Activated B cell treated with CpG ODN at 0.5 μM for 24 hours (primary cell): ENCODE measurements around the gene HEATR1. TPM values are rescaled to one million over a fixed set of nuclear protein-coding genes. Genes with fewer than 3 reads are reported as not detected.

Experiments used
- ATAC-seq: fragments of 200-7000 bp; cut with Tn5 transposase; one replicate; pipeline ENCODE4 v1.10.0; 2021; ENCODE audit warnings: low read depth, mild to moderate bottlenecking, moderate library complexity
- CTCF ChIA-PET: fragments of 350-600 bp; sonication (Branson Sonifier 250); formaldehyde crosslinking; loops from one replicate; lab custom pipeline; 2021; ENCODE audit warnings: antibody characterized with exemption; lab: Charles Lee
- POLR2A ChIA-PET: fragments of 350-600 bp; sonication (Branson Sonifier 250); formaldehyde crosslinking; loops from one replicate; lab custom pipeline; 2021; ENCODE audit warnings: antibody characterized with exemption; lab: Charles Lee
- DNase-seq: peaks from one replicate; pipeline ENCODE4 v3.0.0; 2022
- H3K27ac Mint-ChIP-seq: one replicate; pipeline ENCODE4 v1.8.0; 2020; ENCODE audit warnings: mixed read lengths
- H3K27me3 Mint-ChIP-seq: one replicate; pipeline ENCODE4 v1.8.0; 2021; ENCODE audit warnings: mixed read lengths
- H3K36me3 Mint-ChIP-seq: one replicate; pipeline ENCODE4 v1.8.0; 2021; ENCODE audit warnings: low read depth, mixed read lengths
- H3K4me1 Mint-ChIP-seq: one replicate; pipeline ENCODE4 v1.8.0; 2021; ENCODE audit warnings: mixed read lengths
- H3K4me3 Mint-ChIP-seq: one replicate; pipeline ENCODE4 v1.8.0; 2020; ENCODE audit warnings: mild to moderate bottlenecking, mixed read lengths
- H3K9me3 Mint-ChIP-seq: one replicate; pipeline ENCODE4 v1.8.0; 2020; ENCODE audit warnings: mixed read lengths
- CTCF ChIP-seq: fragments of 200-600 bp; IDR thresholded peaks from one replicate; pipeline ENCODE4 v1.8.0; 2022; ENCODE audit warnings: antibody characterized with exemption, mild to moderate bottlenecking
- intact Hi-C: fragments of 100-400 bp; cut with micrococcal nuclease; formaldehyde crosslinking; loops from one replicate; pipeline ENCODE4 v1.15.1; 2024
- total RNA-seq: library from RNA; stranded (reverse); gene quantifications from 2 replicates; pipeline ENCODE4 v1.2.3, GENCODE V29; 2022

HEATR1 gene
- total RNA-seq, 1 donor from 2014 or later, result 78.5 TPM

GRCh38 chr1:236536540-236536939, 67.8 kb downstream of the HEATR1 start:
- no peak overlapping the region for H3K4me3 Mint-ChIP-seq
- no peaks in the 10 kb centered on the region for H3K27me3 Mint-ChIP-seq
- no peak for TF ChIP-seq CTCF
- H3K27ac Mint-ChIP-seq, result no peak overlapping the region
- H3K4me1 Mint-ChIP-seq, result peaks cover 13% of the 10 kb centered on the region
- H3K9me3 Mint-ChIP-seq, result no peaks in the 10 kb centered on the region
- ChIA-PET POLR2A (no interaction called here), CTCF (interaction anchor here (1.3 kb wide), 1 partner anchor 10 kb away, joined by 4 read pairs; no protein-coding TSS in a partner anchor)
- ATAC-seq (no peak), DNase-seq (no peak)
- peaks cover 57% of the 10 kb centered on the region for H3K36me3 Mint-ChIP-seq
- intact Hi-C loops, result no loop called here

GRCh38 chr1:236535662-236536161, 68.6 kb downstream of the HEATR1 start:
- ATAC-seq, result no peak
- Mint-ChIP-seq H3K4me1 (peaks cover 20% of the 10 kb centered on the region), H3K27me3 (no peaks in the 10 kb centered on the region), H3K36me3 (peaks cover 53% of the 10 kb centered on the region), H3K9me3 (no peaks in the 10 kb centered on the region), H3K27ac (no peak overlapping the region), H3K4me3 (no peak overlapping the region)
- DNase-seq, result no peak
- TF ChIP-seq CTCF, result no peak
- intact Hi-C loops, result no loop called here
- ChIA-PET CTCF (no interaction called here), POLR2A (no interaction called here)

- CTCF ChIA-PET, result no interaction called here
- Mint-ChIP-seq H3K27ac (no peak overlapping the region), H3K36me3 (peaks cover 50% of the 10 kb centered on the region), H3K9me3 (no peaks in the 10 kb centered on the region), H3K27me3 (no peaks in the 10 kb centered on the region), H3K4me3 (no peak overlapping the region), H3K4me1 (peaks cover 25% of the 10 kb centered on the region)
- POLR2A ChIA-PET, result interaction anchor here (0.7 kb wide), 1 partner anchor 8 kb away, joined by 5 read pairs; no protein-coding TSS in a partner anchor
- ATAC-seq, result no peak
- TF ChIP-seq CTCF, result no peak
- intact Hi-C loops, result no loop called here
- no peak for DNase-seq
These were observed 69.1 kb downstream of the HEATR1 start for GRCh38 chr1:236535190-236535589.

GRCh38 chr1:236534151-236534651, 70.1 kb downstream of the HEATR1 start:
- Mint-ChIP-seq H3K4me1 (peaks cover 27% of the 10 kb centered on the region), H3K27me3 (no peaks in the 10 kb centered on the region), H3K36me3 (peaks cover 42% of the 10 kb centered on the region), H3K9me3 (no peaks in the 10 kb centered on the region), H3K27ac (no peak overlapping the region), H3K4me3 (no peak overlapping the region)
- ChIA-PET CTCF (no interaction called here), POLR2A (no interaction called here)
- intact Hi-C loops, result no loop called here
- no peak for ATAC-seq
- no peak for TF ChIP-seq CTCF
- no peak for DNase-seq

GRCh38 chr1:236532850-236533249, 71.5 kb downstream of the HEATR1 start:
- Mint-ChIP-seq H3K4me3 (no peak overlapping the region), H3K36me3 (peaks cover 36% of the 10 kb centered on the region), H3K27ac (no peak overlapping the region), H3K4me1 (peaks cover 27% of the 10 kb centered on the region), H3K9me3 (no peaks in the 10 kb centered on the region), H3K27me3 (no peaks in the 10 kb centered on the region)
- intact Hi-C loops, result no loop called here
- no peak for DNase-seq
- TF ChIP-seq CTCF, result no peak
- no peak for ATAC-seq
- POLR2A ChIA-PET, result no interaction called here
- CTCF ChIA-PET, result no interaction called here
